ENCODE data around the gene STIMATE.

Gene STIMATE

DNA sequence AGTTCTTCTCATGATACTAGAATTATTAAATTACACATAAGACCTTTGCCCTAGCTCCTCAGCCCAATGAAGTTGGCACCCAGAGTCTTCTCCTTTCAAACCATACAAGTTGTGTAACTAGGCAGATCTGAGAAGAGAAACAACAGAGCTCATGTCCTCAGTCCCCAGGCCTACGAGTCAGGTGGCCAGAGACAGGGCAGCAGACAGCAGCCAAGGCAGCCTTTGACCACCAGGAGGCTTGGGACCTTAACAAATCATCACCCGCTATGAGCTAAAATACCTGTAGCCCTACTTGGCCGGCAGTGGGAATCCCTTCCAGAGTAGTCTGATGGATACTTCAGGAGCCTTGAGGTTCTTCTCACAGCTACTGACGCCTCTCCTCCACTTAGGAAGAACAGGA lies 18.3 kb downstream of the STIMATE start:
- Histone ChIP-seq H3K36me3 (ENCODE audit: insufficient read depth, insufficient read length, low read length) (peaks cover 8% of the 10 kb centered on the region), H3K9me3 (ENCODE audit: insufficient read depth, low read length) (no peaks in the 10 kb centered on the region), H3K4me1 (ENCODE audit: insufficient read depth, insufficient read length) (no peaks in the 10 kb centered on the region), H3K27me3 (ENCODE audit: insufficient read depth, insufficient read length) (no peaks in the 10 kb centered on the region), H3K9ac (ENCODE audit: insufficient read length, low read depth) (no peak overlapping the region), H3K4me3 (ENCODE audit: insufficient read length, low read depth) (no peak overlapping the region)
- no peak for DNase-seq (ENCODE audit: low read depth, low spot score)
- no peak for TF ChIP-seq ZNF274 (IDR thresholded peaks at IDR 0.05; ENCODE audit: low read depth, low read length)
- TF ChIP-seq SUZ12 (IDR thresholded peaks at IDR 0.05; ENCODE audit: extremely low read depth, insufficient read depth, insufficient read length): no peak
- TF ChIP-seq YY1 (IDR thresholded peaks at IDR 0.05; ENCODE audit: insufficient read depth, insufficient read length): no peak

GRCh38 chr3:52877085-52877484 lies 20.3 kb downstream of the STIMATE start:
- no peaks in the 10 kb centered on the region for H3K4me1 ChIP-seq (ENCODE audit: insufficient read depth, insufficient read length)
- no peaks in the 10 kb centered on the region for H3K9me3 ChIP-seq (ENCODE audit: insufficient read depth, low read length)
- peaks cover 7% of the 10 kb centered on the region for H3K36me3 ChIP-seq (ENCODE audit: insufficient read depth, insufficient read length, low read length)
- no peak for DNase-seq (ENCODE audit: low read depth, low spot score)
- no peaks in the 10 kb centered on the region for H3K27me3 ChIP-seq (ENCODE audit: insufficient read depth, insufficient read length)
- H3K9ac ChIP-seq (ENCODE audit: insufficient read length, low read depth): no peak overlapping the region
- no peak overlapping the region for H3K4me3 ChIP-seq (ENCODE audit: insufficient read length, low read depth)
- TF ChIP-seq ZNF274 (IDR thresholded peaks at IDR 0.05; ENCODE audit: low read depth, low read length): no peak
- no peak for TF ChIP-seq YY1 (IDR thresholded peaks at IDR 0.05; ENCODE audit: insufficient read depth, insufficient read length)
- no peak for TF ChIP-seq SUZ12 (IDR thresholded peaks at IDR 0.05; ENCODE audit: extremely low read depth, insufficient read depth, insufficient read length)

- no peaks in the 10 kb centered on the region for H3K9me3 ChIP-seq (ENCODE audit: insufficient read depth, low read length)
- TF ChIP-seq ZNF274 (IDR thresholded peaks at IDR 0.05; ENCODE audit: low read depth, low read length): no peak
- no peak for TF ChIP-seq SUZ12 (IDR thresholded peaks at IDR 0.05; ENCODE audit: extremely low read depth, insufficient read depth, insufficient read length)
- no peak for TF ChIP-seq YY1 (IDR thresholded peaks at IDR 0.05; ENCODE audit: insufficient read depth, insufficient read length)
- H3K4me3 ChIP-seq (ENCODE audit: insufficient read length, low read depth): no peak overlapping the region
- no peak for DNase-seq (ENCODE audit: low read depth, low spot score)
- no peak overlapping the region for H3K9ac ChIP-seq (ENCODE audit: insufficient read length, low read depth)
- H3K36me3 ChIP-seq (ENCODE audit: insufficient read depth, insufficient read length, low read length): peaks cover 4% of the 10 kb centered on the region
- H3K27me3 ChIP-seq (ENCODE audit: insufficient read depth, insufficient read length): no peaks in the 10 kb centered on the region
- no peaks in the 10 kb centered on the region for H3K4me1 ChIP-seq (ENCODE audit: insufficient read depth, insufficient read length)
Observed at GRCh38 chr3:52874864-52875587, 22.3 kb downstream of the STIMATE start.

DNA sequence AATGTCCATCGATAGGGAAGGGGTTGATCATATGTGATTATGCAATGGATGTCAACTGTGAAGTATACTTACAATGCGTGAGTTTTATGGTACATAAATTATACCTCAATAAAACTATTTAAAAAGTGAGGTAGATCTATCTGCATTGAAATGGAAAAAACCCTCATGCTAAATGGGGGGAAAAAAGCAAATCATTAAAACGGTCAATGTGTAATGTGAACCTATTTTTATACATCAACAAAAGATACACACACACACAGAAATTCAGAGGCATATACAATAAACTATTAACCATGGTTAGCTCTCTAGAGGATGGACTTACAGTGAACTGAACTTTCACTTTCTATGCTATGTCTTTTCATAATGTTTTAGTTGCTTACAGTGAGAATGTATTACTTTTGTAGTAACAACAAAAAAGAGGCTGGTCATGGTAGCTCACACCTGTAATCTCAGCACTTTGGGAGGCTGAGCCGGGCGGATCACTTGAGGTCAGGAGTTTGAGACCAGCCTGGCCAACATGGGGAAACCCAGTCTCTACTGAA lies 23.1 kb downstream of the STIMATE start:
- no peak for TF ChIP-seq ZNF274 (IDR thresholded peaks at IDR 0.05; ENCODE audit: low read depth, low read length)
- no peak for TF ChIP-seq SUZ12 (IDR thresholded peaks at IDR 0.05; ENCODE audit: extremely low read depth, insufficient read depth, insufficient read length)
- no peak for TF ChIP-seq YY1 (IDR thresholded peaks at IDR 0.05; ENCODE audit: insufficient read depth, insufficient read length)

DNA sequence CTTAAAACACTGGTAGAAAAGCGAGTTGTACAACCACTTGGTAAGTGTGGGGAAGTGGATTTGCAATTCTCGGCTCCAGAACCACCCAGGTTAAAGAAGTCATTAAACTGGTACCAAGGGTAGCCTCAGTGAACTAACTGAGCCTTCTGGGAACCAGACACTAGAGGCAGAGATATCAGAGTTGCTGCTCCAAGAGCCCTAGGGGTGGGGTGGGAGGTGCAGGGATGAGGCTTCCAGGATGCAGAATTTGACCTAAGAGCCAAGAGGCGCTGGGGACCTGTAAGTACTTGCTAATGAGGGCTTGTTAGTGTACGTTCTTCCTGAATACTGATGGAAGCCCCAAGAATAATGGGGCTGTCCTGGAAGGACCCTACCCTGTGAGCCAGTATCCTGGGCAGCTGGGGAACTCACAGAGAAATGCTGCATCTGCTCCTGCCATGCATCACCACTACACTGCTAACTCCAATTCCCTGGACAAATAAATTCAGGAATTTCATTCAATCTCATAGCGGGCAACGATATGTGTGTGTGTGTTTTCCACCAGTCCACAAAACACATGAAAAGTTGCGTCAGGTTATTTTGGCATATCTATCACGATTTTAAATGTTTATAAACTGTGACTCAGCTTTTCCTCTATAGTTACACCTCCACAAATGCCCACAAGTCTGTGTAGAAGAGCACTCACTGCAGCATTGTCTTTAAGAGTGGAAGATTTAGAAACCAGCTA lies 23.8 kb downstream of the STIMATE start:
- Histone ChIP-seq H3K9me3 (ENCODE audit: insufficient read depth, low read length) (no peaks in the 10 kb centered on the region), H3K4me3 (ENCODE audit: insufficient read length, low read depth) (no peak overlapping the region), H3K4me1 (ENCODE audit: insufficient read depth, insufficient read length) (no peaks in the 10 kb centered on the region), H3K27me3 (ENCODE audit: insufficient read depth, insufficient read length) (no peaks in the 10 kb centered on the region), H3K36me3 (ENCODE audit: insufficient read depth, insufficient read length, low read length) (no peaks in the 10 kb centered on the region), H3K9ac (ENCODE audit: insufficient read length, low read depth) (no peak overlapping the region)
- DNase-seq (ENCODE audit: low read depth, low spot score): peak; percentile 43
- TF ChIP-seq SUZ12 (IDR thresholded peaks at IDR 0.05; ENCODE audit: extremely low read depth, insufficient read depth, insufficient read length) (no peak), YY1 (IDR thresholded peaks at IDR 0.05; ENCODE audit: insufficient read depth, insufficient read length) (no peak), ZNF274 (IDR thresholded peaks at IDR 0.05; ENCODE audit: low read depth, low read length) (no peak)

More for the DNA sequence above, 23.1 kb downstream of the STIMATE start:
- no peak for DNase-seq (ENCODE audit: low read depth, low spot score)
- Histone ChIP-seq H3K4me1 (ENCODE audit: insufficient read depth, insufficient read length) (no peaks in the 10 kb centered on the region), H3K36me3 (ENCODE audit: insufficient read depth, insufficient read length, low read length) (no peaks in the 10 kb centered on the region), H3K27me3 (ENCODE audit: insufficient read depth, insufficient read length) (no peaks in the 10 kb centered on the region), H3K4me3 (ENCODE audit: insufficient read length, low read depth) (no peak overlapping the region), H3K9ac (ENCODE audit: insufficient read length, low read depth) (no peak overlapping the region), H3K9me3 (ENCODE audit: insufficient read depth, low read length) (no peaks in the 10 kb centered on the region)

DNA sequence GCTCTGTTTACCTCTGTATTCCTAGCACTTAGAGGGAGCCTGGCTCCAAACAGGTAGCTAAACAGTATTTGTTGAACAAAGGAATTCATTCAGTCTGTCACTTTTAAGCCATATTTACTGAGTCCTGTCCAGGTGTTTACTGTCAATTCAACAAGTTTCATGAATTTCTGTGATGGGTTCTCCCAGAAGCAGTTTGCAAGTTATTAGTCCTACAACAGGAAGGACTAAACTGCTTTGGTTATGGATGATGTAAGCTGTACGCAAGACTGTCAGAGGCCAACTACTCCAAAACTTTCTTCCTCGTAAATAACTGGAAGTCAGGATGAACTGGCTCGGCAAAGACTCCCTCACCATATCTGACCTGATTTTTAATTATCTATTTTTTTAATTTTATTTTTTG lies 25.1 kb downstream of the STIMATE start:
- TF ChIP-seq YY1 (IDR thresholded peaks at IDR 0.05; ENCODE audit: insufficient read depth, insufficient read length) (no peak), ZNF274 (IDR thresholded peaks at IDR 0.05; ENCODE audit: low read depth, low read length) (no peak), SUZ12 (IDR thresholded peaks at IDR 0.05; ENCODE audit: extremely low read depth, insufficient read depth, insufficient read length) (no peak)
- no peaks in the 10 kb centered on the region for H3K9me3 ChIP-seq (ENCODE audit: insufficient read depth, low read length)
- H3K4me3 ChIP-seq (ENCODE audit: insufficient read length, low read depth): no peak overlapping the region
- no peak for DNase-seq (ENCODE audit: low read depth, low spot score)
- H3K4me1 ChIP-seq (ENCODE audit: insufficient read depth, insufficient read length): no peaks in the 10 kb centered on the region
- H3K36me3 ChIP-seq (ENCODE audit: insufficient read depth, insufficient read length, low read length): no peaks in the 10 kb centered on the region
- H3K27me3 ChIP-seq (ENCODE audit: insufficient read depth, insufficient read length): no peaks in the 10 kb centered on the region
- no peak overlapping the region for H3K9ac ChIP-seq (ENCODE audit: insufficient read length, low read depth)

GRCh38 chr3:52871761-52872160 lies 25.6 kb downstream of the STIMATE start:
- Histone ChIP-seq H3K9ac (ENCODE audit: insufficient read length, low read depth) (no peak overlapping the region), H3K4me1 (ENCODE audit: insufficient read depth, insufficient read length) (no peaks in the 10 kb centered on the region), H3K27me3 (ENCODE audit: insufficient read depth, insufficient read length) (no peaks in the 10 kb centered on the region), H3K36me3 (ENCODE audit: insufficient read depth, insufficient read length, low read length) (no peaks in the 10 kb centered on the region), H3K9me3 (ENCODE audit: insufficient read depth, low read length) (no peaks in the 10 kb centered on the region), H3K4me3 (ENCODE audit: insufficient read length, low read depth) (no peak overlapping the region)
- DNase-seq (ENCODE audit: low read depth, low spot score): no peak
- TF ChIP-seq ZNF274 (IDR thresholded peaks at IDR 0.05; ENCODE audit: low read depth, low read length): no peak
- TF ChIP-seq YY1 (IDR thresholded peaks at IDR 0.05; ENCODE audit: insufficient read depth, insufficient read length): no peak
- no peak for TF ChIP-seq SUZ12 (IDR thresholded peaks at IDR 0.05; ENCODE audit: extremely low read depth, insufficient read depth, insufficient read length)

Data from NT2/D1 (cell line).